HG02759 (cell line): ENCODE results near the gene VANGL1.

Experiments used
- ATAC-seq: cut with Tn5 transposase; IDR thresholded peaks from one replicate; pipeline ENCODE4 v1.9.1; 2021; ENCODE audit warnings: mild to moderate bottlenecking, moderate library complexity; ENCODE audit not compliant: unreplicated experiment

VANGL1 gene

GRCh38 chr1:115701090-115701489, 59.3 kb downstream of the VANGL1 start:
- no peak for ATAC-seq

GRCh38 chr1:115702959-115703358, 61.2 kb downstream of the VANGL1 start:
- no peak for ATAC-seq

- no peak for ATAC-seq
Measured at GRCh38 chr1:115705085-115705951, 63.5 kb downstream of the VANGL1 start.

DNA sequence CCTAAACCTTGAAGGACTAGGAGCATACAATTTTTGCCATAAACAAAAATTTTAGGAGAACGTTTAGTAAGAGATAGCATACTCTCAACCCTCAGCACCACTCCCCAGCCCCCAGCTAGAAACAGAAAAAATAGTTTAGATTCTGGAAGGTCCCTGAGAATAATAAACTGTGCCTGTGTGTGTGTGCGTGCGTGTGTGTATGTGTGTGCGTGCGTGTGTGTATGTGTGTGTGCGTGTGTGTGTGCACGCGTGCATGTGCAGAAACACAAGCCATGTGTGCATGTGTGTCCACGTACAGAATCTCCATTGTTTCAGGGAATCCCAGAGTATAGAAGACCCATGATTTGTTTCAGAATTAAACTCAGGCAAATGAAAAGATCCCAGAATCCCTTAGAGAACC, 64.2 kb downstream of the VANGL1 start:
- no peak for ATAC-seq

DNA sequence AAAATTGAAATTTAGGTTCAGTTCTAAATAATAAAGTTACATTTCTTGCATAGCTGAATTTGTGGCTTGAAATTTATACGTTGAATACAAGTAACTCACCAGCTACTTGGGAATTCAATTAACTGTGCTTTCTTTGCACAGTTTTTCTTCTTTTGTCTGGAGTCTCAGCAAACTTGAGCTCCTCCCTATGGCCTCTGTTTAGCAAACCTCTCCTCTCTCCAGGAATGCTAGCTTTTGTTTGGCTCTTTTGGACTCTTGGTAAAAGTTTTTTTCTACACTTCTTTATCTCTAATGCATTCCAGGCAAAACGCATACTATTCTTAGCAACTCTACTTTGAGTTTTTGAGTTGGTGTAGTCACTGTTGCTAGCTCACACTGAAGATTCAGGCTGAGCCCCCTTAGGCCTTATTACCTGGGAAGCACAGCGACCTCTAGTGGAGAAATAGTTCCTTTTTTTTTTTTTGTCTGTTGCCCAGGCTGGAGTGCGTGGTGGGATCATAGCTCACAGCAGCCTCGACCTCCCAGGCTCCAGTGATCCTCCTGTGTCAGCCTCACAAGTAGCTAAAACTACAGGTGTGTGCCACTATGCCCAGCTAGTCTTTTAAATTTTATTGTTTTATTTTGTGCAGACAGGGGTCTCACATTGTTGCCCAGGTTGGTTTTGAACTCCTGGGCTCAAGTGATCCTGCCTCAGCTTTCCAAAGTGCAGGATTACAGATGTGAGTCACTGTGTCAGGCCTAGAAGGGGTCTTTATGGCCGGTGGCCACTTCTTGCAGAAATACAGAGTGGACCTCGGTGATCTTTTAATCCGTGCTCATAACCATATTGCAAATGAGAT, 65.0 kb downstream of the VANGL1 start:
- ATAC-seq, result peak; percentile 81

- ATAC-seq, result no peak
Measured at GRCh38 chr1:115710859-115711624, 69.3 kb downstream of the VANGL1 start.

GRCh38 chr1:115712911-115713609, 71.3 kb downstream of the VANGL1 start:
- no peak for ATAC-seq

DNA sequence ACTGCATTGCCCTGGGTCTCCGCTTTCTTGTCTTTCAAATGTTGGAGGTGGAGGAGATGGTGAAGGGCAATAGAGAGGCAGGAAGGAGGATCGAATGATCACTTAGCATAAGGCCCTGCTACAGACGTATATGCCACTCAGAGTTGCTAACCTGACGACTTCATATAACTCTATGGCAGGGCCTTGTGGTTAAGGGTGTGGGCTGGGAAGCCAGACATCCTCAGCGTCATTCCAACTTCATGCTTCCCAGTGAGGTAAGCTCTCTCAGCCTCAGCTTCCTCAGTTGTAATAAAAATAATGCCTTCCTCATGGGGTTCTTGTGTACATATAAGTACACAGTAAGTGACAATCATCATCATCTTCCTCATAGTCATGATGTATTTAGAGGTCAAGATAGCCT, 72.1 kb downstream of the VANGL1 start:
- ATAC-seq, result no peak

- no peak for ATAC-seq
Measured at GRCh38 chr1:115714572-115715141, 72.9 kb downstream of the VANGL1 start.

DNA sequence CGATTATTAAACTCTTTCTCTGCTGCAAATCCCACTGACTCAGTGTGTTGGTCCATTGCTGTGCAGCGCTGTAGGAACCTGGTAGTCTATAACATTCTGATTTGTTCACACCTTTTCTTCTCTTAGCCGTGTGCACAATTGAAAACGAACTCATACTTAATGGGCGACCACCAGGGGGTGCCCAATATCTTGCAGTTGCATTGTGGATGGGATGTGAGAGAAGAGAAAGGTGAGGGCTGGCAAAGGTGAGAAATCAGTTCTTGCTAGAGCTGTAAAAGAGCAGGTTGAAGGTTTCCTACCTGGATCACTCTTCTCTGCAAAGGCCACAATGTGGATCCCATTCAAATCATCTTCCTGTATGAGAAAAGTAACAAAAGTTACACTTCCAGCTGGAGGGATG, 75.8 kb downstream of the VANGL1 start:
- ATAC-seq, result no peak

DNA sequence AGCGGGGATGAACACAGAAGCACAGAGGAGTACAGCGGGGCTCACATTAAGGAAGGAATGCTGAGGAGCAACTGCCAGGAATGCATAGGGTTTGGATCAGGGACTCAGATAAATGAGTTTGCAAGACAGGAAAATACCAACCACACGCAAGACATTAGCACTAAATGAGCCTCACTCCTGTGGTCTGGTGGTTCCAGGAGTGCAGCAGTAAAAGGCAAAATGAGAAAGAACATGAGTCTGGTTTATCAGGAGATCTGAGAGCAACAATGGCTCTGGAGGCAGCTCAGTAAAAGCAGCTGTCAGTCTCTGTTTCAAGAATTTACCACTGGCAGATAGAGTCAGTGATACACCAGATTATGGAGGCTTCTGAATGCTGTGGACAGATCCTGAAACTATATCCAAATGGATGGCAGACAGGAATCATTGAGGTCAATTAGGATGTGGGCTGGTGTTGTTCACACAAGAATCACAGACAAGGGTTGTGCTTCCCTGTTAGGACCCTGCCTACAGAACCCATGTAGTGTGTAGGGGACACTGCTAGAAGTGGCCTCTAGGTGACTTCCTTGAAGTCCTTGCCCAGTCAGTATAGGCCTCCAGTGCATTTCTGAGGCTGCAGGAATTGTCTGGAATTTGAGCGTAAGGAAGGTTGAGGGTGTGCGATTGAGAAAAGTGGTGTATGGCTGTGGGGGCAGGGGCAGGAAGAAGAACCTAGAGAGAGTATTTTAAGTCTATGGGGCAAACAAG, 76.4 kb downstream of the VANGL1 start:
- ATAC-seq, result no peak

DNA sequence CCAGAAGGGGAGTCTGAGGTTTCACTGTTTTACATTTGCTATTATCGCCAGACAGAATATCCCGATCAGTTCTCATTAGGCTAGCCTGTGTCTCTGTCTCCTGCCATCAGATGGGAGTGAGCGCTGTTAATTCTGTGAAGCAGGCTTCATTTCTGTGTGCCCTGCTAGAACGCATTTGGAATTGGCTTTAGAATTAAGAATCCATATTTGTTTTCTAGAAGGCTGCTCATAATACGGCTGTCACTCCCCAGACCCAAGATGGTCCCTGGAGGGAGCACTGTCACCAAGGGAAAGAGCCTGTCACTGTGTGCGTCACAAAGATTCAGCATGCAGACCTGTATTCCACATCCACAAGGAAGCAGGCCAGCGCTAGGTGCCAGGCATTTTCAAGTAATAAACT, 77.5 kb downstream of the VANGL1 start:
- ATAC-seq, result no peak

- ATAC-seq, result no peak
Measured at GRCh38 chr1:115722221-115722620, 80.5 kb downstream of the VANGL1 start.

- ATAC-seq, result no peak
Measured at GRCh38 chr1:115723756-115724155, 82.0 kb downstream of the VANGL1 start.

GRCh38 chr1:115725600-115725999, 83.8 kb downstream of the VANGL1 start:
- no peak for ATAC-seq

- no peak for ATAC-seq
Measured at GRCh38 chr1:115726161-115726560, 84.4 kb downstream of the VANGL1 start.

GRCh38 chr1:115726570-115726969, 84.8 kb downstream of the VANGL1 start:
- ATAC-seq, result no peak

GRCh38 chr1:115727706-115728249, 86.0 kb downstream of the VANGL1 start:
- no peak for ATAC-seq

- ATAC-seq, result no peak
Measured at GRCh38 chr1:115728341-115728740, 86.6 kb downstream of the VANGL1 start.
